Smooth muscle cell (in vitro differentiated cells): Measurements from ENCODE around the gene NEFH. TPM values are rescaled to one million over a fixed set of nuclear protein-coding genes. Genes with fewer than 3 reads are reported as not detected.

Source experiments
- DNase-seq: peaks from one replicate; lab custom pipeline; 2025; ENCODE audit not compliant: unreplicated experiment; lab: John Stamatoyannopoulos, UW
- H2AFZ ChIP-seq: fragments of 200-600 bp; sonication (generic); 2 replicates; pipeline ENCODE4 v1.6.0; 2016; ENCODE audit warnings: antibody characterized with exemption, low read depth, mild to moderate bottlenecking
- H3F3A ChIP-seq: fragments of 200-600 bp; sonication (generic); 2 replicates; pipeline ENCODE4 v1.6.0; 2017; ENCODE audit warnings: antibody characterized with exemption, low read depth
- H3K27ac ChIP-seq: fragments of 200-600 bp; sonication (generic); 2 replicates; pipeline ENCODE4 v1.5.1; 2016; ENCODE audit warnings: low read depth, mild to moderate bottlenecking
- H3K27me3 ChIP-seq: fragments of 200-600 bp; sonication (generic); 2 replicates; pipeline ENCODE4 v1.6.1; 2016; ENCODE audit warnings: low read depth, mild to moderate bottlenecking
- H3K36me3 ChIP-seq: fragments of 200-600 bp; sonication (generic); 2 replicates; pipeline ENCODE4 v1.5.1; 2016; ENCODE audit warnings: low read depth
- H3K4me1 ChIP-seq: fragments of 200-600 bp; sonication (generic); 2 replicates; pipeline ENCODE4 v1.5.1; 2016; ENCODE audit warnings: low read depth
- H3K4me2 ChIP-seq: fragments of 200-600 bp; sonication (generic); 2 replicates; pipeline ENCODE4 v1.6.0; 2016; ENCODE audit warnings: mild to moderate bottlenecking
- H3K4me3 ChIP-seq: fragments of 200-600 bp; sonication (generic); 2 replicates; pipeline ENCODE4 v1.5.1; 2016; ENCODE audit warnings: mild to moderate bottlenecking
- H3K79me2 ChIP-seq: fragments of 200-600 bp; sonication (generic); 2 replicates; pipeline ENCODE4 v1.6.0; 2016; ENCODE audit warnings: low read depth, mild to moderate bottlenecking
- H3K9ac ChIP-seq: fragments of 200-600 bp; sonication (generic); 2 replicates; pipeline ENCODE4 v1.6.0; 2016; ENCODE audit warnings: low read depth
- H3K9me3 ChIP-seq: fragments of 200-600 bp; sonication (generic); replicated peaks from 2 replicates; pipeline ENCODE4 v1.5.1; 2016; ENCODE audit warnings: low read depth
- H4K20me1 ChIP-seq: fragments of 200-600 bp; sonication (generic); 2 replicates; pipeline ENCODE4 v1.6.0; 2016; ENCODE audit warnings: low read depth
- WGBS: methylation state at CpG from one replicate; pipeline ENCODE4 v1.1.7; 2016; ENCODE audit warnings: low lambda C conversion rate; 5-methylcytosine and 5-hydroxymethylcytosine counted together
- polyA plus RNA-seq: library from polyadenylated mRNA; unstranded; fragments of >200 nt; fragmentation: Nextera tagmentation; extraction: Ambion mirVana; gene quantifications from 2 replicates; pipeline ENCODE4 v1.2.1, GENCODE V29; 2016
- total RNA-seq: library from RNA; depleted of rRNA; stranded (reverse); fragments of >200 nt; gene quantifications from 2 replicates; pipeline ENCODE4 v1.2.3, GENCODE V29; 2014
- TF ChIP-seq, protein P1 (sequence below): fragments of 200-600 bp; sonication (generic); IDR thresholded peaks from 2 replicates; pipeline ENCODE4 v1.5.1; 2017; ENCODE audit warnings: borderline replicate concordance, mild to moderate bottlenecking, antibody characterized with exemption; ENCODE audit not compliant: insufficient read depth, poor library complexity, severe bottlenecking

NEFH gene
- total and polyA plus RNA-seq, 2 experiments from 2014 or later = 1.1 TPM; not detected in 1

- Histone ChIP-seq H2AFZ (no peak overlapping the region), H3K79me2 (no peaks in the 10 kb centered on the region), H3K9ac (no peak overlapping the region), H3K27me3 (no peaks in the 10 kb centered on the region), H3F3A (no peaks in the 10 kb centered on the region), H3K36me3 (no peaks in the 10 kb centered on the region), H3K4me2 (no peak overlapping the region), H3K4me3 (no peak overlapping the region), H3K4me1 (peaks cover 4% of the 10 kb centered on the region), H3K27ac (no peak overlapping the region), H4K20me1 (no peaks in the 10 kb centered on the region), H3K9me3 (no peaks in the 10 kb centered on the region)
- TF ChIP-seq, protein P1, sequence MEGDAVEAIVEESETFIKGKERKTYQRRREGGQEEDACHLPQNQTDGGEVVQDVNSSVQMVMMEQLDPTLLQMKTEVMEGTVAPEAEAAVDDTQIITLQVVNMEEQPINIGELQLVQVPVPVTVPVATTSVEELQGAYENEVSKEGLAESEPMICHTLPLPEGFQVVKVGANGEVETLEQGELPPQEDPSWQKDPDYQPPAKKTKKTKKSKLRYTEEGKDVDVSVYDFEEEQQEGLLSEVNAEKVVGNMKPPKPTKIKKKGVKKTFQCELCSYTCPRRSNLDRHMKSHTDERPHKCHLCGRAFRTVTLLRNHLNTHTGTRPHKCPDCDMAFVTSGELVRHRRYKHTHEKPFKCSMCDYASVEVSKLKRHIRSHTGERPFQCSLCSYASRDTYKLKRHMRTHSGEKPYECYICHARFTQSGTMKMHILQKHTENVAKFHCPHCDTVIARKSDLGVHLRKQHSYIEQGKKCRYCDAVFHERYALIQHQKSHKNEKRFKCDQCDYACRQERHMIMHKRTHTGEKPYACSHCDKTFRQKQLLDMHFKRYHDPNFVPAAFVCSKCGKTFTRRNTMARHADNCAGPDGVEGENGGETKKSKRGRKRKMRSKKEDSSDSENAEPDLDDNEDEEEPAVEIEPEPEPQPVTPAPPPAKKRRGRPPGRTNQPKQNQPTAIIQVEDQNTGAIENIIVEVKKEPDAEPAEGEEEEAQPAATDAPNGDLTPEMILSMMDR = no peak
- DNase-seq = no peak
- 92% methylated on average over 4 of the region's 4 CpGs for whole genome bisulfite sequencing
Observed at GRCh38 chr22:29451863-29452262, 28.2 kb upstream of the NEFH start.

GRCh38 chr22:29454276-29454675, 25.7 kb upstream of the NEFH start:
- Histone ChIP-seq H3F3A (no peaks in the 10 kb centered on the region), H3K9ac (no peak overlapping the region), H3K27ac (no peak overlapping the region), H3K4me2 (no peak overlapping the region), H3K4me3 (no peak overlapping the region), H4K20me1 (no peaks in the 10 kb centered on the region), H3K4me1 (peaks cover 4% of the 10 kb centered on the region), H3K27me3 (no peaks in the 10 kb centered on the region), H3K9me3 (no peaks in the 10 kb centered on the region), H3K36me3 (no peaks in the 10 kb centered on the region), H3K79me2 (no peaks in the 10 kb centered on the region), H2AFZ (no peak overlapping the region)
- TF ChIP-seq, protein P1 = no peak
- DNase-seq = no peak
- 90% methylated on average over 8 of the region's 8 CpGs for WGBS

DNA sequence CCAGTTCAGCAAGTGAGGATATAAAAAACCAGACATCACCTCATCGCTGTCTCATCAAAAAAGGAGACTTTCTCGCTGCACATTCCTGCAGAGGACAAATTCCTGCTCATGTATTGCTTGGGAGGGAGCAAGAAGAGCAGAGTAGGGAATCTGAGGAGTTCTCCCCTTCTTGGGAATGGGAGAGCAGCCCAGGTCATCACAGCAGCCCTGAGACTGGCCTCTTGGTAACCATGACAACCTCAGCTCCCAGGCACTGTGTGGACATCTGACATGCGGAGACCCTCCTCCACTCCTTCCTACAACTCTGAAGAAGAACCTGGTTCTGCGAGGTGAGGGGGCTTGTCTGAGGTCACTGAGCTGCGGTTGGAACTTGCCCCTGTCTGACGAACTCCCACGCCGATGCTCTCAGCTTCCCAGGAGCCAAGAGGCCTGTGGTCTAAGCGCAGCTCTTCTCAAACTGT, 23.8 kb upstream of the NEFH start:
- Histone ChIP-seq H3K4me3 (no peak overlapping the region), H3F3A (no peaks in the 10 kb centered on the region), H3K9ac (no peak overlapping the region), H3K4me2 (no peak overlapping the region), H3K27ac (peak overlapping the region; percentile 63), H3K27me3 (no peaks in the 10 kb centered on the region), H3K9me3 (no peaks in the 10 kb centered on the region), H2AFZ (no peak overlapping the region), H3K36me3 (no peaks in the 10 kb centered on the region), H4K20me1 (no peaks in the 10 kb centered on the region), H3K4me1 (peaks cover 4% of the 10 kb centered on the region), H3K79me2 (no peaks in the 10 kb centered on the region)
- no peak for DNase-seq
- 78% methylated on average over 9 of the region's 9 CpGs for WGBS
- TF ChIP-seq, protein P1 = no peak

DNA sequence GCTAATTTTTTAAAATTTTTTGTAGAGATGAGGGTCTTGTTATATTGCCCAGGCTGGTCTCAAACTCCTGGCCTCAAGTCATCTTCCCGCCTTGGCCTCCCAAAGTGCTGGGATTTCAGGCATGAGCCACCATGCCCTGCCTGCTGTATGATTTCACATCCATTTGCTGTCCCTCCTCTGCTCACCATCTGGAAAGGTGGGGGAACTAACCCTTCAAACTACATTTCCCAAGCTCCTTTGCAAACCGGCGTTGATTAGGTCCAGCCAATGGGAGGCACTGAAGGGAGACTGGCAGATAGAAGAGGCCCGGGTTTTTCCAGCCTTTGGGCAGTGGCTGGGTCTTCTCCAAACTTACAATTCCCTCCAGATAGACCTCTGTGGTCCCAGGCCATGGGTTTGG, 22.3 kb upstream of the NEFH start:
- no peaks in the 10 kb centered on the region for H3K9me3 ChIP-seq
- no peak for DNase-seq
- peaks cover 4% of the 10 kb centered on the region for H3K4me1 ChIP-seq
- H3F3A ChIP-seq = no peaks in the 10 kb centered on the region
- no peak overlapping the region for H3K27ac ChIP-seq
- no peaks in the 10 kb centered on the region for H3K79me2 ChIP-seq
- H3K36me3 ChIP-seq = no peaks in the 10 kb centered on the region
- 24% methylated on average over 4 of the region's 4 CpGs for WGBS
- no peak overlapping the region for H2AFZ ChIP-seq
- H3K4me2 ChIP-seq = no peak overlapping the region
- H3K27me3 ChIP-seq = no peaks in the 10 kb centered on the region
- H3K9ac ChIP-seq = no peak overlapping the region
- no peaks in the 10 kb centered on the region for H4K20me1 ChIP-seq
- no peak overlapping the region for H3K4me3 ChIP-seq
- TF ChIP-seq, protein P1 = no peak
